Stimulated activated memory B cell treated with anti-CD40 and anti-IgM and Interleukin-4, amounts not matched to agents 10 μg/mL and 1 μg/mL and 100 μg/mL, for 72 hours (primary cell): ENCODE results near the gene CIZ1.

Experiments
- ATAC-seq: fragments of 150-1000 bp; cut with Tn5 transposase; 2 replicates; pipeline ENCODE4 v1.10.0; 2021
- H3K27ac Mint-ChIP-seq: one replicate; pipeline ENCODE4 v1.8.0; 2022; ENCODE audit warnings: mild to moderate bottlenecking, mixed read lengths
- H3K27me3 Mint-ChIP-seq: one replicate; pipeline ENCODE4 v1.8.0; 2022; ENCODE audit warnings: mixed read lengths
- H3K36me3 Mint-ChIP-seq: one replicate; pipeline ENCODE4 v1.8.0; 2022; ENCODE audit warnings: mixed read lengths
- H3K4me1 Mint-ChIP-seq: one replicate; pipeline ENCODE4 v1.8.0; 2022; ENCODE audit warnings: mixed read lengths
- H3K4me3 Mint-ChIP-seq: one replicate; pipeline ENCODE4 v1.8.0; 2022; ENCODE audit warnings: mild to moderate bottlenecking, moderate library complexity, mixed read lengths
- H3K9me3 Mint-ChIP-seq: one replicate; pipeline ENCODE4 v1.8.0; 2022; ENCODE audit warnings: mixed read lengths

CIZ1 gene

DNA sequence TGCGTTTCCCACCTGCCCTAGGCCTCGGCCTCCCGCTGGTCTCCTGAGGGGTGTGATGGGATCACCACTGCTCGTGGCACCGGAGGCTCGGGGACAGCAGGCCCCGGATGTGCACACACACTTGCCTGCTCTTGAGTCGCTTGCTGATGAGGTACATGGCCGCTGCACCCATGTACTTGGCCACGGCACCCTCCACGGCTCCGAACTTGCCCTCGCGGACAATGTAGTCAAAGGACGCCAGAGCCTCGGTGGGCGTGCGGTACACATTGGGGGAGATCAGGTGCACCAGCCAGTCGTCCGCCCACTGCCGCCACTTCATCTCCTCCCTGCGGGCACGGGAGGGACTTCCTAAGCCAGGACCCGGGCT lies 68.6 kb downstream of the CIZ1 start:
- peaks cover 18% of the 10 kb centered on the region for H3K36me3 Mint-ChIP-seq
- no peak overlapping the region for H3K27ac Mint-ChIP-seq
- H3K4me1 Mint-ChIP-seq, result peaks cover 44% of the 10 kb centered on the region
- H3K4me3 Mint-ChIP-seq, result no peak overlapping the region
- no peaks in the 10 kb centered on the region for H3K9me3 Mint-ChIP-seq
- ATAC-seq, result no peak
- no peaks in the 10 kb centered on the region for H3K27me3 Mint-ChIP-seq

- no peaks in the 10 kb centered on the region for H3K9me3 Mint-ChIP-seq
Observed at GRCh38 chr9:128121924-128122808, 69.2 kb downstream of the CIZ1 start.

GRCh38 chr9:128121466-128121810 lies 69.9 kb downstream of the CIZ1 start:
- H3K9me3 Mint-ChIP-seq, result no peaks in the 10 kb centered on the region
- no peak overlapping the region for H3K27ac Mint-ChIP-seq

More at GRCh38 chr9:128121924-128122808, 69.2 kb downstream of the CIZ1 start:
- H3K36me3 Mint-ChIP-seq, result peaks cover 18% of the 10 kb centered on the region
- no peak overlapping the region for H3K27ac Mint-ChIP-seq
- H3K27me3 Mint-ChIP-seq, result no peaks in the 10 kb centered on the region
- ATAC-seq, result no peak
- H3K4me1 Mint-ChIP-seq, result peaks cover 49% of the 10 kb centered on the region
- no peak overlapping the region for H3K4me3 Mint-ChIP-seq

GRCh38 chr9:128120741-128121465 lies 70.5 kb downstream of the CIZ1 start:
- Mint-ChIP-seq H3K4me1 (peaks cover 46% of the 10 kb centered on the region), H3K9me3 (no peaks in the 10 kb centered on the region), H3K27ac (no peak overlapping the region), H3K27me3 (no peaks in the 10 kb centered on the region), H3K36me3 (peaks cover 18% of the 10 kb centered on the region), H3K4me3 (no peak overlapping the region)
- ATAC-seq, result no peak

More at GRCh38 chr9:128121466-128121810, 69.9 kb downstream of the CIZ1 start:
- peaks cover 18% of the 10 kb centered on the region for H3K36me3 Mint-ChIP-seq
- peaks cover 46% of the 10 kb centered on the region for H3K4me1 Mint-ChIP-seq
- ATAC-seq, result no peak
- H3K27me3 Mint-ChIP-seq, result no peaks in the 10 kb centered on the region
- no peak overlapping the region for H3K4me3 Mint-ChIP-seq

DNA sequence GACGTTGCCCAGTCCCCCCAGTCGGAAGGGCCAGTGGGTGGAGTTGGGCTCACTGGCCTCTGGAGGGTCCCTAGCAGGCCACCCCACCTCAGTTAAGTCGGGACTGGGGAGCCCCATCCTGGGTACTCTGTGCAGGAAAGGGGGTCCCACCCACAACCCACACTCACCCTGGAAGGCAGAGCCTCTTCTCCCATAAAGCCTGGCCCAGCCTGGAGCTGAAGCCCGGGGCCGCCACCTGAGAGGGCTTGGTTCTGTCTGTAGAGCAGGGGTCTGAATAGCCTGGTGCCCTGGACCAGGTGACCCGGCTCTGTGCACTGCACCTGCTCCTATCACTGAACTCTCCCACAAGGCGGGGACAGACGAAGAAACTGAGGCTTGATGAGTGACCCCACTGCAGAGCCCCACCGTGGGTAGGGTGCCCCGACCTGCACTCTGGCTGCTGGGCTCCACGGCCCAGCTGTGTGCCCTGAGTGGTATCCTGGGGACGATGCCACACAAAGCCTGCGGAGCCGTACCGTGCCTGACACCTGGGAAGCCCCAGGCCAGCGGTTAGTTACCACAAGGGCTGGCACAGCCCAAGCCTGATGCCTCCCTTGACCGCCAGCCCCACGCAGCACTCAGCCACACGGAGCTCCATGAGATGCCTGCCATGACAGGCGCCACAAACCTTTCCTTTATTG lies 71.2 kb downstream of the CIZ1 start:
- Mint-ChIP-seq H3K27me3 (no peaks in the 10 kb centered on the region), H3K36me3 (peaks cover 18% of the 10 kb centered on the region), H3K4me3 (no peak overlapping the region), H3K9me3 (no peaks in the 10 kb centered on the region), H3K4me1 (peaks cover 46% of the 10 kb centered on the region), H3K27ac (no peak overlapping the region)
- no peak for ATAC-seq

DNA sequence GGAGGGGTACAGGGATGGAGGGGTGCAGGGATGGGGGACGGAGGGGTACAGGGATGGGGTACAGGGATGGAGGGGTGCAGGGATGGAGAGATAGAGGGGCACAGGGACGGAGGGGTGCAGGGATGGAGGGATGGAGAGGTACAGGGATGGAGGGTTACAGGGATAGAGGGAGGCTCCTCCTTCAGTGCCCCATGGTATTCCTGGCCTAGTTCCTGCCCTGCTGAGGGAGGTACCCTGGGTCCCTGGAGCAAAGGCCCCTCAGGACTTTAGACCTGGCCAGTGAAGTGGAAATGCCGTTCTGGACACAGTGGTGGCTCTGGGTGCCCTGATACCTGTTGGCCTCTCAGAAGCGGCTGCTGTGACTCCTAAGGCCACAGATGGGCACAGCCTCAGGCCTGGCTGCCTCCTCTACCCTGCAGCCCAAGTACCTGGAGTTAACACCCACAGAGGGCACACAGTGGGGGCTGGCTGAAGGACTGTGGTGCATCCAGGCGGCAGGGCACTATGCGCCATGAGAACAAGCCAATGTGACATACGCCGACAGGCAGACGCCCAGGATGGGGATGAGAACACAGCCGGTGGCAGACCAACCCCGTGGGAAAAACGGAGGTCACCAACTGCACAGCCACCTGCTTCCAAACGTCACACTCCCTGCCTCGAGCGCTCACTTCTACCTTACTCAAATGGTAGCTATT lies 72.3 kb downstream of the CIZ1 start:
- Mint-ChIP-seq H3K36me3 (peaks cover 23% of the 10 kb centered on the region), H3K27ac (no peak overlapping the region), H3K27me3 (no peaks in the 10 kb centered on the region), H3K9me3 (no peaks in the 10 kb centered on the region), H3K4me3 (no peak overlapping the region), H3K4me1 (peaks cover 45% of the 10 kb centered on the region)
- ATAC-seq, result no peak

- no peak for ATAC-seq
- H3K4me3 Mint-ChIP-seq, result no peak overlapping the region
- peak overlapping the region; percentile 51 for H3K27ac Mint-ChIP-seq
- peaks cover 44% of the 10 kb centered on the region for H3K4me1 Mint-ChIP-seq
- H3K27me3 Mint-ChIP-seq, result no peaks in the 10 kb centered on the region
- no peaks in the 10 kb centered on the region for H3K9me3 Mint-ChIP-seq
- H3K36me3 Mint-ChIP-seq, result peaks cover 23% of the 10 kb centered on the region
Observed at GRCh38 chr9:128118472-128118857, 72.9 kb downstream of the CIZ1 start.

DNA sequence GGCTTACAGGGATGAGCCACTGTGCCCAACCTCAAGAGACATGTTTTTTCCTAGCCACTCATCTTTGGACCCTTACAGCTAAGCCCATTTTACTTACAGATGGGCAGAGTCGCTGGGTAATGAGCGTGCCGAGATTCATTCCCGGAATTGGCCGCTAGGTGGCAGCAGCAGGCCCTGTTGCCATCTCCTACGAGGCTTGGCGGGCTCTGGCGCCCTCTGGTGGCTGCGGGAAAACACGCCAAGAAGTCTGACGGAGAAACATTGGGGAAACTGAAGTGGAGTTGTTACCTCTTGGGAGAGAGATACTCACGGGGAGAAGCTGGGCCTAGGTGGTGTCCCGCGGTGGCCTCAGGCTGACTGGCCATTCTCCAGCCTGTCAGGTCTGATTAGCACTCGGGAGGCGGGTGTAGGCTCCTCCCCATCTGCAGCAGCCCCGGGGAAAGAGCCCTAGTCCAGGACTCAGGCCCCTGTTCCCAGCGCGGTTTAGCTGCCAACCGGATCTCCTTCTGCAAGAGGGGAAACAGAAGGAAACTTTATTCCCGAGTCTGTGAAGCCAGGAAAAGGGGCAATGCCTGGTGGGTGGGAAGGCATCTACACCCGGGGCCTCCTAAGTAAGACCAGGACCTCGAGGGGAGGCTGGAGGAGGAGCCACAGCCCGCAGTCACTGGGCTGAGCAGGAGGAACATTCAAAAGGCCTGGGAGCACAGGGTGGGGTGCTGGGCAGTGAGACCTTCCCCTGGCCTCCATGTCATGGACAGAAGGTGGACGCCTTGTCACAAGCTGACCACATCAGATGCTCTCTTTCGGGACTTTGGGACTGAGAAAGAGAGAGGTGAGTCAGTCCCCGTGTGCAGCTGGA lies 73.5 kb downstream of the CIZ1 start:
- H3K27ac Mint-ChIP-seq, result peak overlapping the region; percentile 51
- H3K9me3 Mint-ChIP-seq, result no peaks in the 10 kb centered on the region
- no peak overlapping the region for H3K4me3 Mint-ChIP-seq
- peaks cover 22% of the 10 kb centered on the region for H3K36me3 Mint-ChIP-seq
- H3K4me1 Mint-ChIP-seq, result peaks cover 46% of the 10 kb centered on the region
- H3K27me3 Mint-ChIP-seq, result no peaks in the 10 kb centered on the region
- ATAC-seq, result peak; percentile 68

DNA sequence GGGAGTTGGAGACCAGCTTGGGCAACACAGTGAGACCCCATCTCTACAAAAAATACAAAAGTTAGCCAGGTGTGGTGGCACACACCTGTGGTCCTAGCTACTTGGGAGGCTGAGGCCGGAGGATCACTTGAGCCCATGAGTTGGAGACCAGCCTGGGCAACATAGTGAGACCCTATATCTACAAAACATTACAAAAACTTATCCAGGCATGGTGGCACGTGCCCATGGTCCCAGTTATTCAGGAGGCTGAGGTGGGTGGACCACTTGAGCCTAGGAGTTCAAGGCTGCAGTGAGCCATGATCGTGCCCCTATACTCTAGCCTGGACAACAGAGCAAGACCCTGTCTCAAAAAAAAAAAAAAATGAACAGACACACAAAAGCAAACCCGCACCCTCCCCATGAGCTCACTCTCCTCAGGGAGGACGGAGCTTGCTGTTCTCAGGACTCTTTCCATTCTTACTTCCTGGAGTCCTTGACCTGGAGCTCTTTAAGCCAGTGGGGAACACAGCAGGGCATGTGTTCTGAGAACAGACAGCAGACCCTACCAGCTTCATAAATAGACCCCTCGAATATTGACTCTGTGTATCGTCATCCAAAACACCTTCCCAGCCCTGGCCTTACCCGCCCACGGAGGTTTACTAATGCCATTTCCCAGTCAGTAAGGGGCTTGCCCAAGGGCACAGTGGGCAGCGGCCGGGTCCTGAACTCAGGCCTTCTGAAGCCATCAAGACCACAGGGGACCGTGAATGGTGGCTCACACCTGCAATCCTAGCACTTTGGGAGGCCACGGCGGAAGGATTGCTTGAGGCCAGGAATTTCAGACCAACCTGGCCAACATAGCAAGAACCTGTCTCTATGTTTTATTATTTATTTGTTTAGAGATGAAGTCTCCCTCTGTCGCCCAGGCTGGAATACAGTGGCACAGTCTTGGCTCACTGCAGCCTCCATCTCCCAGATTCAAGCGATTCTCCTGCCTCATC lies 75.0 kb downstream of the CIZ1 start:
- peak overlapping the region; percentile 37 for H3K4me3 Mint-ChIP-seq
- peaks cover 17% of the 10 kb centered on the region for H3K36me3 Mint-ChIP-seq
- peak overlapping the region; percentile 83 for H3K27ac Mint-ChIP-seq
- H3K4me1 Mint-ChIP-seq, result peaks cover 46% of the 10 kb centered on the region
- H3K9me3 Mint-ChIP-seq, result no peaks in the 10 kb centered on the region
- ATAC-seq, result no peak
- no peaks in the 10 kb centered on the region for H3K27me3 Mint-ChIP-seq
